GM23338 (cell line): ENCODE data around the gene TREM1. TPM values are rescaled to one million over a fixed set of nuclear protein-coding genes. Genes with fewer than 3 reads are reported as not detected.

Experiments
- ATAC-seq: fragments of 200-7000 bp; cut with Tn5 transposase; 3 replicates; pipeline ENCODE4 v1.9.1; 2020
- DNase-seq: peaks from one replicate; pipeline ENCODE4 v3.0.0-alpha.2; 2015; ENCODE audit warnings: low spot score
- H2AFZ ChIP-seq: fragments of 200-600 bp; sonication (generic); 2 replicates; pipeline ENCODE4 v1.8.0; 2016; ENCODE audit warnings: antibody characterized with exemption, mild to moderate bottlenecking, moderate library complexity
- H3F3A ChIP-seq: fragments of 200-600 bp; sonication (generic); replicated peaks from 2 replicates; pipeline ENCODE4 v1.8.0; 2017; ENCODE audit warnings: antibody characterized with exemption, mixed run types, low read depth
- H3K27ac ChIP-seq: fragments of 200-600 bp; sonication (generic); 2 replicates; pipeline ENCODE4 v1.6.1; 2016; ENCODE audit warnings: low read depth
- H3K27me3 ChIP-seq: fragments of 200-600 bp; sonication (generic); 2 replicates; pipeline ENCODE4 v1.8.0; 2016; ENCODE audit warnings: mild to moderate bottlenecking, mixed run types, moderate library complexity; ENCODE audit not compliant: insufficient read depth
- H3K36me3 ChIP-seq: fragments of 200-600 bp; sonication (generic); 2 replicates; pipeline ENCODE4 v1.8.0; 2016; ENCODE audit warnings: mild to moderate bottlenecking; ENCODE audit not compliant: insufficient read depth
- H3K4me1 ChIP-seq: fragments of 200-600 bp; sonication (generic); 2 replicates; pipeline ENCODE4 v1.8.0; 2016; ENCODE audit warnings: mild to moderate bottlenecking, moderate library complexity; ENCODE audit not compliant: insufficient read depth
- H3K4me2 ChIP-seq: fragments of 200-600 bp; sonication (generic); 2 replicates; pipeline ENCODE4 v1.7.1; 2017; ENCODE audit warnings: mixed run types
- H3K4me3 ChIP-seq: fragments of 200-600 bp; sonication (generic); 2 replicates; pipeline ENCODE4 v1.6.1; 2016; ENCODE audit warnings: mixed run types
- H3K79me2 ChIP-seq: fragments of 200-600 bp; sonication (generic); replicated peaks from 2 replicates; pipeline ENCODE4 v1.8.0; 2017; ENCODE audit warnings: mild to moderate bottlenecking; ENCODE audit not compliant: insufficient read depth
- H3K9me2 ChIP-seq: fragments of 200-600 bp; sonication (generic); 2 replicates; pipeline ENCODE4 v1.8.0; 2017; ENCODE audit not compliant: insufficient read depth
- H4K20me1 ChIP-seq: fragments of 200-600 bp; sonication (generic); replicated peaks from 2 replicates; pipeline ENCODE4 v1.8.0; 2017; ENCODE audit warnings: mild to moderate bottlenecking; ENCODE audit not compliant: insufficient read depth
- H3K27ac Mint-ChIP-seq: 2 replicates; pipeline ENCODE4 v1.8.0; 2020; ENCODE audit warnings: inconsistent platforms, mild to moderate bottlenecking, moderate library complexity, mixed read lengths
- H3K27me3 Mint-ChIP-seq: 3 replicates; pipeline ENCODE4 v1.8.0; 2022; ENCODE audit warnings: low read depth, mild to moderate bottlenecking, moderate library complexity, mixed read lengths, inconsistent platforms; ENCODE audit not compliant: insufficient read depth, poor library complexity
- H3K36me3 Mint-ChIP-seq: 3 replicates; pipeline ENCODE4 v1.8.0; 2021; ENCODE audit warnings: low read depth, mild to moderate bottlenecking, inconsistent platforms, moderate library complexity, mixed read lengths
- H3K4me1 Mint-ChIP-seq: 3 replicates; pipeline ENCODE4 v1.8.0; 2020; ENCODE audit warnings: mild to moderate bottlenecking, inconsistent platforms, mixed read lengths
- H3K4me3 Mint-ChIP-seq: 3 replicates; pipeline ENCODE4 v1.8.0; 2021; ENCODE audit warnings: moderate library complexity, mild to moderate bottlenecking, inconsistent platforms, mixed read lengths
- H3K9me3 Mint-ChIP-seq: 3 replicates; pipeline ENCODE4 v1.8.0; 2020; ENCODE audit warnings: moderate library complexity, mild to moderate bottlenecking, inconsistent platforms, mixed read lengths
- CREB1 ChIP-seq: fragments of 250-450 bp; sonication (Bioruptor Pico); IDR thresholded peaks from 2 replicates; pipeline ENCODE4 v1.5.0; 2020; ENCODE audit warnings: low read depth, mild to moderate bottlenecking, moderate library complexity
- CTCF ChIP-seq, 2 experiments: fragments of 200-600 bp in 1 of 2; sonication (generic) in 1 of 2; conservative IDR thresholded peaks; 2 replicates each; pipeline versions ENCODE4 v1.5.1 to v1.6.1; 2016 to 2017; ENCODE audit warnings: antibody characterized with exemption in 2 of 2, low read depth in 2 of 2, mild to moderate bottlenecking in 2 of 2, moderate library complexity in 1 of 2
- ETS1 ChIP-seq: IDR thresholded peaks from 2 replicates; pipeline ENCODE4 v1.6.1; 2016; ENCODE audit warnings: antibody characterized with exemption
- EZH2 ChIP-seq: fragments of 200-600 bp; sonication (generic); IDR thresholded peaks from one replicate; pipeline ENCODE4 v1.8.0; 2017; ENCODE audit warnings: antibody characterized with exemption, mild to moderate bottlenecking, low read depth; ENCODE audit not compliant: unreplicated experiment
- EZH2phosphoT487 ChIP-seq: fragments of 200-600 bp; sonication (generic); IDR thresholded peaks from one replicate; pipeline ENCODE4 v1.8.1; 2018; ENCODE audit warnings: antibody characterized with exemption; ENCODE audit not compliant: unreplicated experiment
- JUNB ChIP-seq: IDR thresholded peaks from one replicate; pipeline ENCODE4 v1.6.1; 2016; ENCODE audit warnings: antibody characterized with exemption; ENCODE audit not compliant: unreplicated experiment
- NANOG ChIP-seq: IDR thresholded peaks from 2 replicates; pipeline ENCODE4 v1.6.1; 2016; ENCODE audit warnings: antibody characterized with exemption, borderline replicate concordance
- POLR2AphosphoS5 ChIP-seq: IDR thresholded peaks from 2 replicates; pipeline ENCODE4 v1.6.1; 2016; ENCODE audit warnings: antibody characterized with exemption, low read depth
- REST ChIP-seq: IDR thresholded peaks from one replicate; pipeline ENCODE4 v1.6.1; 2018; ENCODE audit warnings: antibody characterized with exemption; ENCODE audit not compliant: unreplicated experiment
- STAT1 ChIP-seq: IDR thresholded peaks from one replicate; pipeline ENCODE4 v1.6.1; 2016; ENCODE audit warnings: antibody characterized with exemption; ENCODE audit not compliant: unreplicated experiment
- ZNF114 ChIP-seq: fragments of 250-450 bp; sonication (Bioruptor Pico); IDR thresholded peaks from 2 replicates; pipeline ENCODE4 v1.5.0; 2020; ENCODE audit warnings: mild to moderate bottlenecking, moderate library complexity
- ZNF331 ChIP-seq: fragments of 250-450 bp; sonication (Bioruptor Pico); IDR thresholded peaks from 2 replicates; pipeline ENCODE4 v1.5.0; 2020; ENCODE audit warnings: low read depth, mild to moderate bottlenecking, moderate library complexity
- ZNF462 ChIP-seq: fragments of 250-450 bp; sonication (Bioruptor Pico); IDR thresholded peaks from 2 replicates; pipeline ENCODE4 v1.5.0; 2020; ENCODE audit warnings: mild to moderate bottlenecking, moderate library complexity
- polyA plus RNA-seq: library from polyadenylated mRNA; unstranded; fragments of >200 nt; fragmentation: Nextera tagmentation; extraction: Ambion mirVana; gene quantifications from 2 replicates; pipeline ENCODE4 v1.2.1, GENCODE V29; 2016
- total RNA-seq: library from RNA; depleted of rRNA; stranded (reverse); fragments of >200 nt; shearing (Covaris generic); gene quantifications from 2 replicates; pipeline ENCODE4 v1.2.3, GENCODE V29; 2014

Gene TREM1
- total and polyA plus RNA-seq, 2 experiments from 2014 or later: not detected

GRCh38 chr6:41327177-41327576, 40.7 kb upstream of the TREM1 start:
- no peak overlapping the region for H3K4me3 ChIP-seq
- H3K27me3 Mint-ChIP-seq: peaks cover 9% of the 10 kb centered on the region
- ATAC-seq: no peak

More at GRCh38 chr6:41327177-41327576, 40.7 kb upstream of the TREM1 start:
- no peaks in the 10 kb centered on the region; the same call in 2 of the 3 replicates for H3K9me3 Mint-ChIP-seq
- DNase-seq: no peak
- peaks cover 13% of the 10 kb centered on the region for H3K4me1 Mint-ChIP-seq
- H3K27ac Mint-ChIP-seq: no peak overlapping the region
- Histone ChIP-seq H3K27me3 (no peaks in the 10 kb centered on the region), H3K36me3 (no peaks in the 10 kb centered on the region), H3K9me2 (no peaks in the 10 kb centered on the region), H3K27ac (no peak overlapping the region), H4K20me1 (no peaks in the 10 kb centered on the region), H2AFZ (no peak overlapping the region), H3F3A (no peaks in the 10 kb centered on the region), H3K4me1 (no peaks in the 10 kb centered on the region), H3K79me2 (no peaks in the 10 kb centered on the region), H3K4me2 (no peak overlapping the region)
- no peak overlapping the region for H3K4me3 Mint-ChIP-seq
- TF ChIP-seq CTCF (conservative IDR thresholded peaks at IDR 0.05; ENCODE audit: low read depth in 2 of 2) (no peak), STAT1 (no peak), NANOG (no peak), ETS1 (no peak), ZNF114 (CRISPR knock-in tag) (no peak), POLR2AphosphoS5 (no peak), REST (no peak), ZNF331 (no peak), CREB1 (CRISPR knock-in tag) (no peak), EZH2 (no peak), EZH2phosphoT487 (no peak), ZNF462 (no peak), JUNB (no peak)
- no peaks in the 10 kb centered on the region for H3K36me3 Mint-ChIP-seq
